Thyroid gland (tissue), 4 donors: ENCODE data around the gene CENPF.

Experiments
- CTCF ChIP-seq, 6 experiments: fragments of 200-600 bp in 3 of 6; fragments of 450-650 bp in 3 of 6; sonication (generic) in 3 of 6; IDR thresholded peaks; one replicate each; pipeline ENCODE4 v1.5.1; 2016 to 2019; ENCODE audit warnings: antibody characterized with exemption in 6 of 6, mild to moderate bottlenecking in 2 of 6, inconsistent platforms in 1 of 6, moderate library complexity in 1 of 6
- POLR2A ChIP-seq, 2 donors: fragments of 450-650 bp; IDR thresholded peaks; one replicate each; pipeline ENCODE4 v1.6.1; 2017; ENCODE audit warnings: antibody characterized with exemption in 2 of 2, mild to moderate bottlenecking in 2 of 2, moderate library complexity in 1 of 2

DNA sequence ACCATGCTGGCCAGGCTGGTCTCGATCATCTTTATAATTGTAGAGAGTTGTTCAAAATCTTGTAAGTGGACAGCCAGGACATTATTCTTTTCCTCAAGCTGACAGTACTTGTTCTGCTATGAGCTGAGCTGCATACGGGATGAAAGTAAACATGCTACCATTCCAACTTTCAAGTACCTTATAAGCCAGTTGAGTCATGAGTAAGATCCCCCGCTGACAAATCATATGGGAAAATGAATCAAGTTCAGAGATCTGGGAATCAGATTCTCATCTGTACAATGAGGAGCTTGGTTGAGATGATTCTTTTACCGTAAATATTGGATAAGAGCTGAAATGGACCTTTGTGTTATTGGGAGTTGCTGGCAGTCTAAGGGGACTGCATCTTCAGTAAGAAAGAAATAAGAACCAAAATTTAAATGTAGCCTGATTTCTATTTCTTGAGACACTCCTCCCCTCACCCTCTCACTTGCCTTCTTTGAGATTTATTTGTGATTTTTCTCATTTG, 62.7 kb downstream of the CENPF start:
- TF ChIP-seq CTCF (IDR thresholded peaks at IDR 0.05): no peak
- no peak for TF ChIP-seq POLR2A (IDR thresholded peaks at IDR 0.05)
